GM19397 (cell line): ENCODE results near the gene CRACDL.

Source experiments
- ATAC-seq: cut with Tn5 transposase; IDR thresholded peaks from one replicate; pipeline ENCODE4 v1.9.1; 2021; ENCODE audit warnings: mild to moderate bottlenecking, moderate library complexity; ENCODE audit not compliant: unreplicated experiment

CRACDL gene

DNA sequence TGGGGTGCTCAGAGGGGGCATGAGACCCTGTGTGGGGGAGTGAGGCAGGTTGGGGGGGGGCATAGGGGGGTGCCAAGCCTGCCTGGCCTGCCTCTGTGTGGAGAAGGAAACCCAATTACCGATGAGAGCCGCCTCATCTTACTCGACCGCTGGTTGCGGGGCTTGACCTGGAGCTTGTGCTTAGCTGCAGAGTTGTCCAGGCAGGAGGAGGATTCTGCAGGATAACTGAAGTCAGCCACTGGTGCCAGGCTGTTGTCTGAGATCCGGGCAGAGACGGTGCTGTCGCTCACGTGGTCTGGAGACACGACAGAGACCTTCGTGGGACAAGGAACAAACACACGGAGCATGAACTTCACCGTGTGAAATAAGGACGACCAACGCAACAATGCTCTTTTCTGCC, 109.2 kb downstream of the CRACDL start:
- ATAC-seq: no peak

DNA sequence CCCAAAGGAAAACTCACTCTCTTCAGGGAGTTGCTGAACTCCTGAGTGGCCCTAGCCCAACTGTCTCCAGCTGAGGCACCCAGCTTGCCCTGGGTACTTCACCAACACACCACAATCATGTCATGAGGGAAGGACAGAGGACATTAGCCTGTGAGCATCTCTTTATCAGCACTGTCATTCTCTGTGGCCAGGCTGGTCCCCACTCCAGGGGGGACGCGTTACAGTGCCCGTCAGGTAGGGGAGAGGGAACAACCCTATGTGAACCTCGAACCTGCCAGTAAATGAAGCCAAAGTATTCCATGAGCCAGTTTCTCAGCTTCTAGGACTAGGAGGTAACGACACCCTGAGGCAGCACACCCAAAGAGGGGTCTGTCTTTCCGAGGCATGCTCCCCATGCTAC, 110.2 kb downstream of the CRACDL start:
- no peak for ATAC-seq

DNA sequence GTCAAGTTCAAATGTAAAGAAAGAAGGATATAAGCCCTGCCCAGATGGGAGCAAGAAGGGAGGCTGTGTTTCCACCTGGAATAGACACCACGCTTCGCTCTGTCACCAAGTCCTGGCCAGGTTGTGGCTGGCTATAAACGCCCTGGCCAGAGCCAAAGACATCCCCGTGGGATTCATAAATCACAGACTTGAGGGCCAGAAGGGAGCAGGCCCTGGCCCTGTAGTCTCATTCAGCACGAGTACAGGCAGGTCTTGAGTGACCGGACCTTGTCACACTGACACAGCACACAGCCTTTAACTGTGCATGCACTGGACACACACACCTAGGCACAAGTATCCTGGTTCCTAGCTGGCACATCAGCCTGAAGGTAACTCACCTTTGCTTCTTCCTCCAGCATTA, 110.6 kb downstream of the CRACDL start:
- ATAC-seq: no peak

DNA sequence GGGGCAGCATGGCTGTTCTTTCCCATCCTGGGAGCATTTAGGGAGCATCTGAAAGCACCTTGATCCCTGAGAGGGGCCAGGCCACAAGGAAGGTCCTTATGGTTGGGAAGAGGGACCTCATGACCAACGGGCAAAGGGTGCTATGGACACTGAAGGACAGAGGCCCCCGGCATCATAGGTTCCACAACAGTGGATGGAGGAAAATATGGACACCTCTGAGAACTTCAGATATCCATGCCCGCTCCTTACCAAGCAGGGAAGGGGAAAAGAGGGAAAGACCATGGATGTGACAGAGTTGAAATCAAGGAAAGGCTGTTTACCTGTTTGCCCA, 111.0 kb downstream of the CRACDL start:
- no peak for ATAC-seq

DNA sequence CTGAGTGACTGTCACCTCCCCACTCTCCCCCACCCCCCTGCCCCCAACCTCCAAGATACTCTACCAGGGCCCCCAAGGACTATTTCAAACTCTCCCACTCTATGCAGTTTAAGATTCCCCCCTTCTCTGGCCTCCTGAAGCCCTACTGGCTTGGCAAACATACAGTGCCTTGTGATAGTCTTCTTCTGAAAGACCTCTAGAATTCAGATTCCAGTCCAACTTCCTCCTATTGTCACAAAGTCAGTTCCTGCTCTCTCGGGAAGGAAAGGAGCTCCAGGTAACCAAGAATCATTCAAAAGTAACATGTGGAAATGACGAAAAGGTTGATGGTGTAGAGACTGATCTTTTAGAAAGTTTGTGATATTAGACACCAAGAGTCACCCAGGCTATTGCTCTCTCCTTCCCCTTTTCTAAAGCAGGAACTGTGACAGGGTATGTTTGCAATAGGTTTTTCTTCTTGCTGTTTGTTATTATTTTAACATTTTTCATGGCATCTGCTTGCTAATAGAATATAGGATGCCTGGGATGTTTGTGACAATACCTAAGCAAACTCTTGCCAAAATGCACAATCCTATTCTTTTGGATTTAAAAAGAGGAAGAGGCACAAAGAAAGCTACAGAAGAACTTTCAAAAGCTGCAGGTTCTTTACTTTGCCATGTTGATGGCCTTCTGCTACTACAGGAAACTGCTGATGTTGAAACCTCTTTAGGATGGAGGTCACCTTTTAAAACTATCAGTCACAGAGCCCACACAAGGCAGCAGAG, 111.6 kb downstream of the CRACDL start:
- no peak for ATAC-seq

DNA sequence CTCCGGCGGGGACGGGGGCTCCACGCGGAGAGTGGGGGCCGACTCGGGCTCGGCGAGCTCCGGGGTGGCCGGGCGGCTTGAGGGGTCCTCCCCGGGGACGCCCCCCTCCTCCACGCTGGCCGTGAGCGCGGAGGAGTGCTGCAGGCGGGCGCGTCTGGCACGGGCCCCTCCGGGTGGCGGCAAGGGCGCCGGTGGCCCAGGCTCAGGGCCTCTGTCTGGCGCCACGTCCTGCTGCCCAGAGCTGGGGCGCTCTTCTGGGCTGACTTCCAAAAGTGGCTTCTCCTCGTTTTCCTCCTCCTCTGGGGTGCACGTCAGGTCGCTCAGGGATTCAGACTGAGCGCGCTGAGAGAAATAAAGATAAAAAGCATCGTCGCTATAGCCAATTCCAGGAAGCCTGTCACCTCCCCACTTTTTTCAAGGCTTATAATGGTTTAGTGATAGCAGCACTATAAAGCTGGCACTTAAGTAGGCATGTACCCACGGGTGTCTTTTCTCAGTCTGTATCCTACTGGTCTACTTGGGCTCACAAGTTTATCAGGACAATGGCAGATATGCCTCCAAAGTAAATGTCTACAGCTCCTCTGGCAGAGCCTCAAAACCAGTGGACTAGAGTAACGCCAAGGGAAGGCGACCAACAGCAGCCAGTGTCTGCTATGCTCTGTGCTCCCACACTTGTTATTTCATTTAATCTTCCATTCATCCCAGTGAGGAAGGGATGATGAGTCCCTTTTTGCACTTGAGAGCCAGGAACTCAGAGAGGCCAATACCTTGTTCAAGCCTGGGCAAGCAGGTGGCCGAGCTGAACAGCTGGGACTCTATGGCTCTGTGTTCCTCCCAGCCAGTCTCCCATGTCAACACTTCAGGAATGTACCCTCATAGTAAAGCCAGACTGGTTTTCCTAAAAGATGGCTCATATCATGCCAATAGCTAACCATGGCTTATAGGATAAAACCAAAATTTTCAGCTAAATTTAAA, 112.5 kb downstream of the CRACDL start:
- no peak for ATAC-seq

DNA sequence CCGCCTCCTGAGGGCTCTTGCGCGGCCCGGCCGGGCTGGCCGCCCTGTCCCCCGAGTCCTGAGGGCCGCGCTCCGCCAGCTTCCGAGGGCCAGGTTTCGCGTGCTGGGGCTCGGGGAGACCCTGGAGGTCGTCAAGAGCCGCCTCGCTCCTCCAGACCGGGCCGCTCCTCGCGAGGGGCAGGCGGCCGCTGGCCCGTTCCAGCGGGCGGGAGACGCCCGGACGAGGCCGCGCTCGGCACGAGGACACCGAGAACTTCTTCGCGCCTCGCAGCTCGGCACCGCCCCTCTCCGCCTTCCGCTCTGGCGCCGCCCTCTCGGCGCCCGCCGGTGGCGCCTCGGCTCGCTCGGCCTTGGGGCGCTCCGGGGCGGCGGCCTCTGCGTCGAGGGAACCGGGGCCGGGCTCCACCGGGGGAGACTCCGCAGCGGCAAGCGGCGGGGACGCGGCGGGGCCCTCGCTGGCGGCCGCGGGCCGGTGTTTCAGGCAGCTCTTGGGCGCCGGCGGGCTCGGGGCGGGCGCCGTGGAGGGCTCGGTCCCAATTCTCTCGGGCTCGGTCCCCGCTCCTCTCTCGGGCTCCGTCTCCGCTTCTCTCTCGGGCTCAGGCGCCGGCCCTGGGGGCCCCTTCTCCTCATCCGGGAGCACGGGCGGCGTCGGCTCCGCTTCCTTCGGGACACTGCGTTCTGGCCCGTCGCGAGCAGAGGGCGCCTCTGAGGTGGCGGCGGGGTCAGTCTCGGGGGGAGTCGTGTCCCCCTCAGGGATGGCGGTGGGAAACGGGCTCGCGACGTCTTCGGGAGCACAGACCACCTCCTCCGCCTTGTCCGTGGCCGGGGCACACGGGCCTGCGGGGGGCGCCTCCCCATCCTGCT, 113.5 kb downstream of the CRACDL start:
- ATAC-seq: no peak

DNA sequence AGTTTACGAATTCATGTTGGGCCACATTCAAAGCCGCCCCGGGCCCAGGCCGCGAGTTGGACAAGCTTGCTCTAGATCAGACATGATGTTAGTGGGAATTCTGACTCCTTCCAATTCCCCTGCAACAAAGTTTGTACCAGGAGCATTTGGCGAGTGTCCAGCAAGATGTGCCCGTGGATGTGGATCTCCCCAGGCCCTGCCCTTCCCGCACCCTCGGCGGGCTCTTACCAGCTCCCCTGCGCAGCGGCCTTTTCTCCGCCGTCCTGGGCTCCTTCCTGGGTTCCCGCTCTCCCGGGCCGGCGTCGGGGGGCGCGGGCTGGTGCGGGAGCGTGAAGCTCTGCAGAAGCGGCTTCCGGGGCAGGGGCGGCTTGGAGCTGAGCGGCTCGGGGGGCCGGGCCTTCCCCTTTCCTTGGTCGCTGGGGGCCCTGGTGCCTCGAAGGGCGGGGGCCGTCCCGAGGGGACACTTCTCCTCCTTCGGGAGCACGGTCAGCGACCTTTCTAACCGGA, 114.3 kb downstream of the CRACDL start:
- no peak for ATAC-seq

DNA sequence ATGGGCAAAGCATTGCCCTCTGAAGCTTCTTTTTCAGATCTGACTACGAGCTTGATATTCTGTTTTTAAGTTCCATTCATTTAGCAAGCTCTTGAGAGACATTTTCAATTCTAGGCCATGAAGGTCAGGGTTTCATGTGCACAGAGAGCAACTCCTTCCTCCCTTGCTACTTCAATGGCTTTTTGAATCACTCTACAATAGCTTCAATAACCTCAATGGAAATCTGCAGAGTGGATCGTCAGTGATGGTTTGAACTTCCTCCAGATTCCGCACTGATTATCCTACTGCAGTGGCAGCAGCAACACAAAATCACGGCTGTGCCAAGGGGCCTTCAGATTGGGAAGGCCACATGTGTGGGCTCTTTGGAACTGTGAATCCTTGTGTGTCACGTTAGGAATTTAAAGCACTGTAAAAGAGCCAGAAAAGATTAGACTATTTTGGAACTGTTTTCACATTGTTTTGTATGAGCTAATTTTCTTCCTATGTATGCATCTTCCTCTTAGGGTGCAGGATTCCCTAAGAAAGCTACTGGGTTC, 116.7 kb downstream of the CRACDL start:
- ATAC-seq: no peak

DNA sequence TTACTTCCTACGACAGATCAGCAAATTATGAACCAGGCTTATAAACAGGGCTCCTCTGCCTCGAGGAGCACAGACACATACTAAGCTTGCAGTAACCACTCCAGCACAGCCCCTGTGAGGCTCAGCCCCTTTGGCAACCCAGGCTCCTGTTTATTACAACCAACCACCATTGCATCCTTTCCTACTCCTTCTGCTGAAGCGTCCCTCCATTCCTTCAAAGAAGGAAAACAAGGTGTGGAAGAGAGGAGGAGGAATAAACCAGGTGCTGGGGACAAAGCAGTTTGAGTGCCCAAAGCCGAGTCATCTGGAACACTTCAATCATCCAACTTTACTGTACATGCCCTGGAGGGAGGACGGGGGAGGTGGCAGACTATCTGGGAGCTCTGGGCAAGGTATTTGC, 117.9 kb downstream of the CRACDL start:
- ATAC-seq: no peak

DNA sequence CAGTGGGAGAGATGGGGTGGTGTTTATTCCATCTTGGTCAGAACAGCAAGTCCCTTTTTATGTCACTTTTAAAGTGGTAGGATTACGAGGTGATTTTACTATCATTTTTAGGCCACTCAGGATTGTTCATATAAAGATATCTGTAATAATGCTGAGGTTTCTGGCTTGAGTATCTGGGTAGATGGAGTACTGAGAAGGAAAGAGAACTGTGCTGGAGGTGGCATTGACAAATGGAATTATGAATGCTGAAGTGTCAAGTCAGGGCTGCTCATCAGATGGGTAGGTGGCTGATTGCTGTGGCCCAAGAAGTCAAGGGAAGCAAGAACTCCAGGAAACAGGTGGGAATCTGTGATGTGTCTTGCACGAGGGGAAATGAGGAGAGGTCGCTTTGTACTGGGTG, 119.7 kb downstream of the CRACDL start:
- no peak for ATAC-seq

DNA sequence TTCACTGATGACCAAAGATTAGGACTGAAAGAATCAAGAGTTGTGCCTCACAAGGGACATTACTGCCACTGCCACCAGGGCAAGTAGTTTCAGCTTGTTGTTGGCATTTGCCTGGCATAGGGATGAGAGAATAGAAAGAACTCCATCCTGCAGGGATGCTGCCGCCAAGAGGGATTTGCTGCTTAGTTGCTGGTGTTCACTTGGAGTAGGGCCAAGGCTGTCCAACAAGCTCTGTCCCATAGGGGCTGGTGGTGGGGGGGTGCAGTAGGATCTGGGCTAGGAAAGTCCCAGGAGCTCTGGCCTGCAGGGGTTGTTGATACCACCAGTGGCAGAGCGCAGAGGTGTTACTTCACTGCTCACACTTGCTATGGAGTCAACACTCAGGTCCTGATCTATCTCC, 120.2 kb downstream of the CRACDL start:
- ATAC-seq: no peak

DNA sequence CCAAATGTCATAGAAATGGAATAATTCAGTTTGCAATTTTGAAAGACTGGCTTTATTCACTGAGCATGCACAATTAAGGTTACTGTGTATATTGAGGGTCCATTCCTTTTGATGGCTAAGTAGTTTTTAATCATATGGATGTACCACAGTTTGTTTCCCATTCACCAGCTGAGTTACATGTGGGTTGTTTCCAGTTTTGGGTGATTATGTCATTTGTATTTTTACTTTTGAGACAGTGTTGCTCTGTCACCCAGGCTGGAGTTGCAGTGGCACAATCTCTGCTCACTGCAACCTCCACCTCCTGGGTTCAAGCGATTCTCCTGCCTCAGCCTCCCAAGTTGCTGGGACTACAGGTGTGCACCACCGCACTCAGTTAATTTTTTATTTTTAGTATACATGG, 124.3 kb downstream of the CRACDL start:
- no peak for ATAC-seq

DNA sequence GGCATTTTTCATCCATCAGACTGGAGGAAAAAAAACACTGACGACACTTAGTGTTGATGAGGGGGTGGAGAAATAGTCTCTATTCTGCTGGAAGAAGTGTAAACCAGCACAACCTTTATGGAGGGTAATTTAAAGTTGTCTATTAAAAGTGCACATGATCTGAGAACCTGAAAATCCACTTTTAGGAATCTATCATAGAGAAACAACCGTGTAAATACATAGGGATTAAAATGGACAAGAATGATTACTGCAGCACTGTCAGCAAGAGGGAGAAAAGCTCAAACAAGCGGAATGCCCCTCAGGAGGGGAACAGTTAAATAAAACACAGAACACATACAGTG, 125.5 kb downstream of the CRACDL start:
- ATAC-seq: no peak

DNA sequence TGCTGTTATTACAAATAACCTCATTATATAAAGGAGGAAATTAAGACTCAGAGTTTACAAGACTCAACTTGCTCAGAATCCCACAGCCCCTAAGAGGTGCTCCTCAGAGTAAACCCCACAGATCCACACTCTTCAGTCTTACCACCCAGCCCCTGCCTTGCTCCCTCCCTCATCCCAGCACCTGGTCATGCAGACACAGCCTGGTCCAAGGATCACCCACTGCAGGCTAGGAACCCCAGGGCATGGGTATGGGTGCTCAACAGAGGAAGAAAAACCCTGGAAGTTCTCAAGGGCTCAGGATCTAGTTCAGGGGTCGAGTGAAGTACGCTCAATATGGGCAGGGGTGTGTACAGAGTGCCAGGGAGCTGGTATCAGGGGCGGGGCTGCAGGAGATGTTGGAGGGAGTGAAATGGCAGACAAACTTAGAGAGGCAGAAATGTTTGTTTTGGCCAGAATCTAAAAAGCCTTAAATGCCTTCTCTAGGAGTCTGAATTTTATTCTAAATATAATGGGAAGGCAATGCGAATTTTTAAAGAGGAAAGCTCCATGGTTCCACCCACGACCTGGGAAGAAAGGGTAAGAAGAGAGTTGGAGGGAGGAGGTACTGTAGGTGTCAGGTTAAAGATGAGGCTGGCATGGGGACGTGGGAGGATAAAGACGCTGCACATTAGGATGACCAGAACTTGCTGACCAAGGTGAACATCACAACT, 126.0 kb downstream of the CRACDL start:
- no peak for ATAC-seq

DNA sequence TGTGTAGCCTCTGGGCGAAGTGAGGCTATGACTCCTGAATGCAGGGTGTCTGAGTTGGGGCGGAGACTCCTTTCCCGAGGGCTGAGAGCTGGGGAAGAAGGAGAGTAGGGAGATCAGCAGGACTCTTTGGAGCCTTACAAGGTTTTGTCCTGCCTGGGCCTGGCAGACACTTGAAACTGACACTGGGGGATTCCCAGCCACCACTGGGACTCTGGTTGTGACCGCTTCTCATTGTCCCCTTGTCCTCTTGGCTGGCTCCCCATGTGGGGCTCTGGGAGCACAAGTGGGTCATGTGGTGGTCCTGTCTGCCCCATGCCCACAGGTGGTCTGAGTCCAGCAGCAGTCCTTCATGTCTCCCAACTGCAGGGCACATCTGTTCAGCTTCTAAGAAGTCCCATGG, 126.9 kb downstream of the CRACDL start:
- no peak for ATAC-seq

DNA sequence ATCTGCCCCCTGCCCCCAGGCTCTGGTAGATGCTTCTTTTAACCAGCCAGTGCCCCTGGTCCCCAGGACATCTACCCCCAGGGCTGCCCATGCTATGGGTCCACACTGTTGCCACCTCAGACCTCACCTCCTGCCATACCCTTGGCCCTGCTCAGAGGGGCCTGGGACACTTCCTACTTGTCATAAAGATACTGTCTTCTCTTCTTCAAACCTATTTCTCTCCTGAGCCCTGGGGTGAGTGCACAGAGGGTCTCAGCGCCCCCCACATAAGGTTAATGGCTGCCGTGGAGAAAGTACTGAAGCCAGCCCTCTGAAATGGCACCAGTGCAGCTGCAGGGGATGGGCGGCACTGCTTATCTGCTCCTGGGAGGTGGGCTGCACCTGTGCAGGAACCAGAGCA, 127.5 kb downstream of the CRACDL start:
- ATAC-seq: no peak

DNA sequence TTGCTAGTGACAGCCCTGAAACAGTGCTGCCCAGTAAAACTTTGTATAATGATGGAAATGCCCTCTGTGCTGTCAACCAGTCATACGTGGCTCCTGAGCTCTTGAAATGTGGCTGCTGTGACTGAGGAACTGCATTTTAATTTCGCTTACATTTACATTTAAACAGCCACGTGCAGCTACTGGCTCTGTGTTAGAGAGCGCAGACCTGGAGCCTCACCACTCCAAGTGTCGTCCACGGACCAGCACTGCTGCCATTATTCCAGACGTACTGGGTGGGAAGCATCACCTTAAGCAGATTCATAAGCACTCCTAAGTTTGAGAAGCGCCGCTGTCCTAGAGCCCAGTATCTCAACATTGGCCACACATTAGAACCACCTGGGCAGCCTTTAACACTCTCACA, 128.1 kb downstream of the CRACDL start:
- ATAC-seq: no peak

DNA sequence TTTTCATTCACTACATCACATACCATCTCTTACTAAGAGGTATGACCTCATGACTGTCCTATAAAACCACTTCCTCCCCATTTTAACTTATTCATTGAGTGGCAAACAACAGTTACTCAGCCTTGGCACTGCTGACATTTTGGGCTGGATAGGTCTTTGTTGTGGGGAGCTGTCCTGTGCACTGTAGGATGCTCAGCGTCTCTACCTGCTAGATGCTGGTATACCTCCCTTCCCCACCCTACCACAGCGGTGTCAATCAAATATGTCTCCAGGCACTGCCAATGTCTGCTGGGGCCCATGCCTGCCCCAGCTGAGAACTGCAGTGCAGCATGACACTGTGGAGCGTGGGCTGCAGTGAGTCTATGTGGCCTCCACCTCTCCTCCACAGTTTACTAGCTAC, 128.8 kb downstream of the CRACDL start:
- no peak for ATAC-seq

DNA sequence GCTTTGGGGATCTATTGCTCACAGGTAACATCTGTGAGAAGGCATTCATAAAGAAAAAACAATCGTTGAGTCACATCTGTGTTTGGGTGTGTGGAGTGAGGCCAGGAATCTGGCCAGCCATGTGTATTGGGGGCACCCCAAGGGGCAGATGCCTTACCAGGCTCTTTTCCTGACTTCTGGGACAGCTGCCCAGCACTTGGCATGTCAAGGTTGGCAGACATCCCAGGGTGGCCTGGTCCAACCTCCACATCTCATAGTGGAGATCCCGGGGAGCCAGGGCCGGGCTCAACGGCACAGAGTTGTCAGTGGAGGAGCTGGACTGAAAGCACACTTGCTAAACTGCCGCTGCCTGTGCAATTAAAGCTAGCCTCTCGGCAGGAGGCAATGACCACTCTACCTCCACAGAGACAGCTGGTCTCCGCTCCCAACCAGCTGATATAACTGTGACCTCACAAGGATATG, 129.8 kb downstream of the CRACDL start:
- no peak for ATAC-seq
